EL (cell line): ENCODE data around the gene TYW3.

ENCODE experiments used
- DNase-seq: peaks from one replicate; pipeline ENCODE4 v3.0.0-alpha.2; 2016

The TYW3 gene, protein sequence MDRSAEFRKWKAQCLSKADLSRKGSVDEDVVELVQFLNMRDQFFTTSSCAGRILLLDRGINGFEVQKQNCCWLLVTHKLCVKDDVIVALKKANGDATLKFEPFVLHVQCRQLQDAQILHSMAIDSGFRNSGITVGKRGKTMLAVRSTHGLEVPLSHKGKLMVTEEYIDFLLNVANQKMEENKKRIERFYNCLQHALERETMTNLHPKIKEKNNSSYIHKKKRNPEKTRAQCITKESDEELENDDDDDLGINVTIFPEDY

DNA sequence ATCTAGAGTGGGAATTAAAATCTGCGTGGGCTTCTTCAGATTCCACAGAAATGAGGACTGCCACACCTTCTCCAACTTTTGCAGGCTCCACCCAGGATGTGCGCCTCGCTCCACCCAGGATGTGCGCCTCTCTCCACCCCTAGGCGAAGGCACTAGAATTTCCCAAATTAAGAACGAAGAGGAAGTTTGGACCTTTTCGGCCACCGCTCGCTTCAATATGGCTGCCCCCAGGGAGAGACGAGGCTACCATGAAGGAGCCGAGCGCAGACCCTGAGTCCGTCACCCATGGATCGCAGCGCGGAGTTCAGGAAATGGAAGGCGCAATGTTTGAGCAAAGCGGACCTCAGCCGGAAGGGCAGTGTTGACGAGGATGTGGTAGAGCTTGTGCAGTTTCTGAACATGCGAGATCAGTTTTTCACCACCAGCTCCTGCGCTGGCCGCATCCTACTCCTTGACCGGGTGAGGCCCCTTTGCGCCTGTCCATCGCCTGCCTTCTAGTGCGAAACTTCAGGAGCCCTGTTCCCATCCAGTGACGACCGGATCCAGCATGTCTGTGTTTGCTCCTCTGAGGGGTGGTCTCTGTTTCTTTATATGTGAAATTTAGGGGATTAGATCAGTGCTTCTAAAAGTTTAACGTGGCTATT lies at the start of gene TYW3, which contains the start of gene CRYZ:
Gene TYW3, plus strand, starts transcription at position 193 of the 644 bp plus-strand sequence. Its CDS starts 93 bp downstream, at position 286.
Gene CRYZ, minus strand, starts transcription at position 91 of the 644 bp plus-strand sequence. CDS start 8,229 bp downstream, outside the sequence.
- peak; percentile 94 for DNase-seq

- DNase-seq, result no peak
These were observed 49.3 kb upstream of the TYW3 start for GRCh38 chr1:74683656-74684055.

DNA sequence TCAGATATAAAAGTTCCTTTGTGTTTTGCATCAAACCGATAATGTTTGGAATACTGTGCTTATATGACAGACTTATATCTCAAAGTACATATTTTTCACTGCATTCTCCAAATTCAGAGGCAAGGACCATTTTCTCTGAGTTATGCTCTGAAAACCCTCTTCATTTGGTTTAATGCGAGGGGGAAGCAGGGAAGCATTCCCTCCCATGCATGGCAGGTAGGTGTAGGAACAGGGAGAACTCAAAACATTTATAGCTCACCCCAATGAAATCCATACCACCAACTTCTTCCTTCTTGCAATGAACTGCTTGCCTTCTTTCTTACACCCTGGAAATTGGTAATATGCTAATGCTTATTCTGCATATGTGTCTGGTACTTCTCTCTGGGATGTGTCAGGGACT lies 48.7 kb upstream of the TYW3 start:
- DNase-seq, result no peak

GRCh38 chr1:74686928-74687327 lies 46.0 kb upstream of the TYW3 start:
- no peak for DNase-seq

DNA sequence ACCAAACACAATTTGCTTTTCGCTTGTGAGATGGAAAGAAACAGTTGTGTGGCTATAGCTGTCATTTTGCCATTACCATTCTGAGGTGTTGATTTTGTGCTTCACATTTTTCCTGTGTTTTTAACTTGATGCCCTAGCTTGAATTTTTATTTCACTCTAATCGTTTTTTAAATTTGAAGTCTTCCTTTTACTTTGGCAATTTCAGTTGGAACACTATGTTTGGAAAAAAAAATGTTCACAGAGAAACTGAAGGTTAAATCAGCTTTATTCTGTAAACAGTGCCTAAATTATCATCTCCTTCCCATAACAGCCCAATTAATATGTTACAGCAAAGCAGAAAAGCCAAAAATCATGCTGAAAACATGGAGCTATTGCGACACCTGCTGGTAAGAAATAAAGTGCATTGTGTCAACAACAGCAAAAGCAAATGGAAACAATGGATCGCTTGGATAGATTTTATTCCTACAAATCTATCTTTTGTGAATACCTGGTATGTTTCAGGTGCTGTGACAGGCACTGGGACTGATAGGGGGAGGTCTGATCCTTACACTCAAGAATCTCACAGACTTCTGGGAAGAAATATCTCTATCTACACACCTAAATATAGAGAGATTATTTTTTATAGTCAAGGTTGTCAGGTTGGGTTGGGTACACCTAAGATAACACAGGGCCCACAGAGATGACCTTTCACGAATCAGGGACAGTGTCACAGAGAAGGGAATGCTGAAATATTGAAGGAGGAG lies 43.2 kb upstream of the TYW3 start:
- peak; percentile 56 for DNase-seq

DNA sequence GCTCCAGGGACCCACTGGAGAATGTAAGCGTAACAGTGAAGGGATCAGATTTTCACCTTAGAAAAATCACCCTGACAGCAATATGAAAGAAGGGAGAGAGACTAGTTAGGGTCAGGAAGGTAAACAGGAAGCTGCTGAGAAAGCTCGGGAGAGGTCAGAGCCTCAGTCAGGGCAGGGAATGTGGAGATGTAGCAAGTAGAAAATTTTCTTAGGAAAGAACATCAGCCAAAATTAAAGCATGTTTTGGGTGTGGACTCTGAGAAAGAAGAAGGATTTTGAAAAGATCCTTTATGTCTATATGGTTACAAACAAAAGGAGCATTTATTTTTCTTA lies 42.6 kb upstream of the TYW3 start:
- DNase-seq, result no peak

GRCh38 chr1:74690909-74691308 lies 42.0 kb upstream of the TYW3 start:
- DNase-seq, result no peak

DNA sequence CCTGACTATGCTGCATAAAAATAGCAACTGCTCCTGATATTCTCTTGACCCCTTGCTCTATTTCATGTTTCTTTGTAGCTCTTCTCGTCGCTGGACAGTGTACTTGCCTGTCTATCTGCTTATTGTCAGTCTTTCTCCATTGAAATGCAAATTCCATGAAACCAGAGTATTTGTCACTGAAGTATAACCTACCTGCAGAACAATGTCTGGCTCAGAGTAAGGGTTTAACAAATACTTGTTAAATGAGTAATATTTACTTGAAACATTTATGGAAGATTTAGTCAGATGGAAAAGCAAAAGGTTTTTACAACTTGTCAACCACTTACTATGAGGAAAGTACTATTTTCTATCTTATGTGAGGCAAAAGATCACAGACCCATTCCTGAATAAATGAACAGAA lies 39.5 kb upstream of the TYW3 start:
- DNase-seq, result no peak

DNA sequence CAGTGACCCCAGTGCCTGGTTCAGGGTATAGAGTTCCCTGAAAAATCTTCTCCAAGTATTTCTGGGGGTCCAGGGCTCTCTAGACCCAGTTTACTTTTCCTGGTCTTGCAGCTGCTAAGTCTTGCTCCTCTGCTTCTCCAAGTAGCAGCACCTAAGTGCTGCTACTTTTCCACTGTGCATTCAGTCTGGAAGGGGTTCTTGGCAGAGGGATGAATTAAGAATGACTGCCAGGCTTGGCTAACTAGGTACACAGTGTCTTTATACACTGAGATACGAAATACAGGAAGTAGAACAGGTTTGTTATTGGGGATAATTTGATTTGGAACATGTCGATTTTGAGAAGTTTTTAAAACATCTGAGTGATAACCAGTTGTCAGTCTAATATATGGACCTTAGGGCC lies 35.1 kb upstream of the TYW3 start:
- no peak for DNase-seq

DNA sequence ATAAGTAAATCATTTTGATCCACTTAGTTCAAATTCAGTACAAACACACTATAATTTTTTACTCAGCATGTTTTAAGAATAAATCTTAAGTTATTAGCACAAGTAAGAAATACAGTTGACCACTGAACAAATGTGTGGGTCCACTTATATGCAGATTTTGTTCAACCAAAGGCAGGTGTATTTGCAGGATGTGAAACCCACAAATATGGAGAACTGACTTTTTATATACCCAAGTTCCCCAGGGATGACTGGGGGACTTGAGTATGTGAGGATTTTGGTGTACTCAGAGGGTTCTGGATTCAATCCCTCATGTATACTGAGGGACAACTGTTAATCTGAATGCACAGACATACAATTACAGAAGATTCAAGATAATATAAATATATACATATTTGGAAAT lies 33.6 kb upstream of the TYW3 start:
- DNase-seq, result no peak

DNA sequence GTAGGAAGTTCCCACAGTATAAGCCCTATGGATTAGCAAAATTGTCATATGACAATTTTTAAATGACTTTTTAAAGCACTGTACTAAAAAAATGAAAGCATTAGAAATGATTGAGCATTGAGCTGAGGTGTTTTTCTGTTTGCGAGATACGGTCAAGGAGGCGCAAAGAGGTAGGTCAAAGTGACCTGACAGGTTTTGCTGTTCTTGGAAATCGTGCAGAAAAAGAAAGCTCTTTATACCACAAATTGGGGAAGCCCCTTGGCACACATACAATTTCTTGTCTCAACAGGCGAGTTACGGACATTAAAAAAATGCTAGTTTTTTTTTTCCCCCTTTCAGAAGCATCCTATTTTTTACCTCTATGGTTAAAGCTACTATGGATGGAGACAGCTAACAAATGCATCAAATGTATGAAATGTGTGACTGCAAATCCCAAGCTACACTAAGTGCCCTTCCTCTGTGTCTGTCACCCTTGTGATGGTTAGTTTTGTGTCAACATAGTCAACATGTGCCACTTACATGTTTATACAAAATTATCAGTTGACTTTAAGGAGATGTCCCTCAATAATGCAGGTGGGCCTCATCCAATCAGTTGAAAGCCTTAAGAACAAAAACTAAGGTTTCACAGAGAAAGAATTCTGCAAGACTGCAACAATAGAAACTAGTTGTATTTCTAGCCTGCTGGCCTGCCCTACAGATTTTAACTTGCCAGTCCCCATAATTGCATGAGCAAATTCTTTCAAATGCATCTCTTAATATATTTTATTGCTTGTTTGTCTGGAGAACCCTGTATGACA lies 29.4 kb upstream of the TYW3 start:
- no peak for DNase-seq

GRCh38 chr1:74712881-74713280 lies 20.1 kb upstream of the TYW3 start:
- no peak for DNase-seq

DNA sequence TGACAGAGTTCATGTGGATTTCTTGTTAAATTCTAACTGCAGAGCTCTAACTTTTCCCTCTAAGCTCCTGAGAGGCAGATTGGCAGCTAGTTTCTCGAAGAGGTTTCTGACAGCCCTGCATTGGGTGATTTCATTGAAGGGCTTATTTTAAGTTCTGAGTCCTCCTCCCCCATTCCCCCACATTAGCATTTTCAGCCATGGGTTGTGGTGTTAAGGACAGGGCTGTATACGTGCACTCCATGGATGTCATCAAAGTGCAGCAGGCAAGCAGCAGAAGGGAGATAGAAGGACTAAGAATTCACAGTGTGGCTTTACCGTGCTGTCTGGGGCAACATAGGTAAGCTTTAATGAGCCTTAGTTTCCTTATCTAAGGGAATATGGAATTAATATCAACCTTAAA lies 19.1 kb upstream of the TYW3 start:
- DNase-seq, result no peak

GRCh38 chr1:74714429-74715235 lies 18.3 kb upstream of the TYW3 start:
- DNase-seq, result no peak

GRCh38 chr1:74715236-74715502 lies 17.8 kb upstream of the TYW3 start:
- DNase-seq, result no peak

DNA sequence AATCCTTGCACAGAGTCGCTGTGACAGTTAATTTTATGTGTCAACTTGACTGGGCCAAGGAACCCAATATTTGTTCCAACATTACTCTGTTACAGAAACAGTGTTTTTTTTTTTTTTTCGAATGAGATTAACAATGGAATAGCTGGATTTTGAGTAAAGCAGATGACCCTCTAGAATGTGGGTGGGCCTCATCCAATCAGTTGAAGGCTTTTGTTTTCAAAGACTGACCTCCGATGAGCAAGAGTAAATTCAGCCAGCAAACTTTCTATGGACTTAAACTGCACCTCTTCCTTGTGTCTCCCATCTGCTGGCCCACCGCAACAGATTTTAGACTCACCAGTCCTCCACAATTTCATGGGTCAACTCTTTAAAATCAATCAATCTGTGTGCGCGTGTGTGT lies 17.1 kb upstream of the TYW3 start:
- DNase-seq, result no peak

DNA sequence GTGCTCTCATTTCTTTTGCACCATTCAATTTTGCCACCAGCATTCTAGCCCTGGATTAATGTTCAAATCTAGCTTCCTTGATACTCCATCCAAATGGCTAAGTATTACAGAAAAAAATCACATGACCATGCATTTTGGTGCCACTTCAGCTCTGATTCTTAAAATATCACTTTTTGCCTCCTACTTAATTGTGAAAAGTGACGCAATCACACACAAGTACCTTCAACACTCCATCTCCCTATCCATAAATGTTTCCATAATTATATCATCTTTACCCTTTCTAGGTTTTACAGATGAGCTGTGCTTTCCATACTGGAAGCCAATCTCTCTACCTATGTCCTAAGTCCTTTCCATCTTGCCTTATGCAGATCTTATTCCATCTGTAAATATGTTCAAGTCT lies 16.1 kb upstream of the TYW3 start:
- DNase-seq, result no peak

DNA sequence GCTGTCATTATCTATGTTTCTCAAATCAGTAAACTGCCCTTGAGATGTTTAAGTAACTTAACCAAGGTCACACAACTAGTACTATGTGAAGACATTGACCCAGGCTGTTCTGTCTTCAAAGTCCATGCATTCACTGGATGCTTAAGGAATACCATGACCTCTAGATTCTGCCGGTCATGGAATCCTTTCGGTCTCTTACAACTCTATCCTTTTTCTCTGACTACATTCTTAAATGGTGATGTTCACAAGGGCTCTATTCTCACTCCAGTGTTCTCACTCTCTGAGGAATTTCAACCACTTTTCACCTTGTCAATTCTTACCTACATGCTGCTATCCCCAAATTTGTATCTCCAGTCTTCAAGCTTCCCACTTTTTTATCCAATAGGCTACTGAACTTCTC lies 15.3 kb upstream of the TYW3 start:
- DNase-seq, result no peak

DNA sequence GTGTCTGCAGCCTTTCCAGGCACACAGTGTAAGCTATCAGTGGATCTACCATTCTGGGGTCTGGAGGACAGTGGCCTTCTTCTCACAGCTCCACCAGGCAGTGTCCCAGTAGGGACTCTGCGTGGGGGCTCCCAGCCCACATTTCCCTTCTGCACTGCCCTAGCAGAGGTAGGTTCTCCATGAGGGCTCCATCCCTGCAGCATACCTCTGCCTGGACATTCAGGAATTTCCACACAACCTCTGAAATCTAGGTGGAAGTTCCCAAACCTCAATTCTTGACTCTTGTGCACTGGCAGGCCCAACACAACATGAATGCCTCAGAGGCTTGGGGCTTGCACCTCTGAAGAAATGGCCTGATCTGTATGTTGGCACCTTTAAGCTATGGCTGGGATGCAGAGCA lies 6.9 kb upstream of the TYW3 start:
- no peak for DNase-seq

GRCh38 chr1:74728736-74729135 lies 4.2 kb upstream of the TYW3 start:
- DNase-seq, result no peak

DNA sequence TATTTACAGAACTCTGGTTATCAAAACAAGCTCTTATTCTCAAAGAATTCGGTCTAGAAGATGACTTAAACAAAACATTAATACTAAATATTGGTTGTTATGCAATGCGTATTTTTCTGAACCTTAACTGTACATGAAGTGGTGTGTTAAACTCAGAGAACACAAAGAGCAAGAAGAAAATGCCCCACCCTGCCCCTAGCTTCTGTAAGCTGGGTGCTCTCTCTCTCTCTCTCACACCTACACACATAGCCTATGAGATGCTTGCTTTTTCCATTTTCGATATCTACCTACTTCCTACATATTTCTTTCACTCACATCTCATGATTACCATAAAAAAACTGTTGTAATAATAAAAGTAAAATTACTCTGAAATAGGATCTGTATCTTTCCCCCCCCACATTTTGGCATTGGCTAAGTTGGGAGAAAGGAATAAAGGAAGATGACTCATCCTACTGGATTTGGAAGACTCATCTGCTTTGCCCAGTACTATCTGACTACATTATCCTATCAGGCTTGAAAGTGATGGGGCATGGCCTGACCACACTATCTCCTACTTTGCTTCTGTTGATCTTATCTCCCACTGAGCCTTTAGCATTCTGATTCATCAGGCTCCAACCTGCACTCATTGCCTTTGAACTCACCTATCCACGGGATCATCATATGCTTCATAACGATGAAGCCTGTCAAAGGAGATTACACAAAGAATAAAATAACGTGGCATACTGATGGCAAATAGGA lies 3.0 kb upstream of the TYW3 start:
- peak; percentile 80 for DNase-seq
